Ishikawa (cell line): ENCODE results near the gene TRIM27.

Experiments used
- EP300 ChIP-seq: IDR thresholded peaks from 2 replicates; pipeline ENCODE4 v1.6.1; 2012; ENCODE audit warnings: borderline replicate concordance
- MAX ChIP-seq: IDR thresholded peaks from 2 replicates; pipeline ENCODE4 v1.6.1; 2012
- NFIC ChIP-seq: IDR thresholded peaks from 2 replicates; pipeline ENCODE4 v1.6.1; 2012
- RAD21 ChIP-seq: IDR thresholded peaks from 2 replicates; pipeline ENCODE4 v1.6.1; 2012; ENCODE audit warnings: low read depth
- REST ChIP-seq: IDR thresholded peaks from 2 replicates; pipeline ENCODE4 v1.6.1; 2012; ENCODE audit warnings: low read depth, mild to moderate bottlenecking
- TAF1 ChIP-seq: IDR thresholded peaks from 2 replicates; pipeline ENCODE4 v1.6.1; 2012; ENCODE audit warnings: low read depth, mild to moderate bottlenecking
- YY1 ChIP-seq: IDR thresholded peaks from 2 replicates; pipeline ENCODE4 v1.6.1; 2012; ENCODE audit warnings: low read depth
- ZBTB7A ChIP-seq: IDR thresholded peaks from 2 replicates; pipeline ENCODE4 v1.6.1; 2012; ENCODE audit warnings: low read depth

GRCh38 chr6:28944412-28944865 is 20.7 kb upstream of the TRIM27 start:
- TF ChIP-seq REST (no peak), NFIC (no peak), ZBTB7A (no peak), TAF1 (no peak), EP300 (no peak; the same call in 1 of the 2 replicates), MAX (no peak), YY1 (peak; percentile 45; the same call in 1 of the 2 replicates), RAD21 (no peak)
